Activated naive CD4-positive, alpha-beta T cell (primary cell): ENCODE measurements around the gene FILIP1L.

Experiments
- DNase-seq, 4 experiments: peaks; one replicate each; lab custom pipeline; 2025; lab: John Stamatoyannopoulos, UW

The FILIP1L gene

GRCh38 chr3:100009276-100010086 is 104.8 kb downstream of the FILIP1L start:
- no peak for DNase-seq

DNA sequence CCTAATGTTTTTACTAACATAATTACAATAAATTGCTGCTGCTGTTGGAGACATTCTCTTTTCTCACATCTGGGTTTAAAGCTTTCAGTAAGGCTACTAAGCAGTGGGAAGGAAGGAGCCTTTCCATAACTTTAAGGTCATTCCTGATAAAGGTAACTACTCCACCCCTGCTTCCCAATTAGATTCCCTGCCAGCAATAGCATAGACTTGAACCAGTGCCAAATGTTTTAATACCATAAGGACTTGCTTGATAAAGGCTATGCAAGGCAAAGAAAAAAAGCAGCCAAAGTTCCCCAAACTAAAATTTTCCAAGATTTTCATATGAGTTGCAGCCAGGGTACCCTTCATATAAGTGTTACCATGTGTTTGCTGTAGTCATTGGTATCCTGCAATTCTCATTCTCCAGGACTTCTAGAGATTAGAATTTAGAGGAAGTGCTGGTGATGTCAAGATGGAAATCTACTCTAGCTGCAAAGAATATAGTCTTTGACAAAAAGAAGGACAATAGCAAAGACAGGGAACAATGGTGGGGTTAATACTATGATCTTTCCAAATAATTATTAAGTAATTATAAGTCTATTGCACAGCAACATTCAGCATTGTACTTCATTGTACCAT is 106.1 kb downstream of the FILIP1L start:
- no peak for DNase-seq

DNA sequence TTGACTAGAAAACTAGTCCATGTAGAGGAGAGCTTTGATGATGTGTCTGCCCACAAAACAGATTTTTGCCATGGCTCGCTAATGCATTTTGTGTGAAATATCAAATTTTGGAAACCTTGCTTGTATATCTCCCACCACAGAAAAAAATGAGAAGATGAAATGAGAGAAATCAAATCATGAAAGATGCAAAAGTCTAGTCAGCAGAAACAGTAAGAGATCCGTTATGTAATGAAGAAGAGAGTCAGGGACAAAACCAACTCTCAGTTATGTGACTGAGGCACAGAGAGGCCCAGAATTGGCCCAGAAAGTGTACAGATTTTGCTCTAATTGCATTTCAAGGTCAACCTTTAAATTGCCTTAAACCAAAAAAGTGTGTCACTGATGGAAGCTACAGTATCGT is 107.0 kb downstream of the FILIP1L start:
- DNase-seq: no peak

DNA sequence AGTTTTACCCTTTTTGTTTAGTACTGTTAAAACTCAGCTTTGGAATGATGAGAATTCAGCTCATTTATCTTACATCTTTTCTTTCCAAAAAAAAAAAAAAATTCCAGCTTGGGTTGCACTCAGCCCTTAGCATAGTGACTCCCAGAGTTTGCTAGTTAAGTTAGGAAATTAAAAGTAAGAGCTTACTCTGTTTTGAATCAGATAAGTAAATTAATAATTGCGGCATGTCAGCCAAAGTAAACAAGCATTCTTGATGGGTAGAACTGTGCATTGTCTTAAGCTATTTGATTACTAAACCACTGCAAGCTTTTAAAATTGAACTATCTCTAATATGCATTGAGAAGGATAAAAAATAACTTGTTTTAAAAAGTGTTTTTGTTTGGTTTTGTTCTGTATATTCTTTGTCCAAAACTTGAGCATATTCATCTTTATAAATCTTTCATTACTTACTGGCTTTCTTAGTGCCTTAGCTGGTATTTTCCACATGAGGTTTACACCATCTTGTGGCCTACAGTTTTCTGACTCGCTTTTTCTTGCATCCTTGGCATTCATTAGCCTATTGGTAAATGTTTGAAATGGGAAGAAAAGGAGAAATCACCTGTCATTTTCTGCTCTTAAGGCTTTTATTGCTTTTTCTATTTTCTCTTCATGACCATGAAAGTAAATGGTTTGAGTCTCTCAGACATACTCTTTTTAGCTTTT is 107.6 kb downstream of the FILIP1L start:
- DNase-seq: no peak

- no peak for DNase-seq
Observed at GRCh38 chr3:100005665-100006393, 108.5 kb downstream of the FILIP1L start.

DNA sequence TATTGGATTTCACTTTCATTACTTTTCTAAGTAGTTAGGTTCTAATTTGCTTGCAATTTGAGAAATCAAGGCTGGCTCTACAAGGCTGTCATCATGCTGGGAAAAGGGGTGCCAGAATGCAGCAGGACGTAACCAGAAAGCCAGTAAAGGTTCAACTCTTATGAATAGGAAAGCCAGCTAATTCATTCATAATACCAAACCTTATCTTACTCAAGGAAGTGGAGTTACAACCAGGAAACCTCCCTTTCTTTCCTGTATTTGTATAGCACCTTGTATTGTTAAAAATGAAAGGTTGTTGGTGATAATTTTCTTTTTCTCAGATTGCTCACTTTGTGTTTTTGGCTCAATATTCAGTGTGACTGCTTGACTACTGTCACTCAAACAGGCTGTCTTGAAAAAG is 109.4 kb downstream of the FILIP1L start:
- no peak for DNase-seq

GRCh38 chr3:100003609-100004503 is 110.4 kb downstream of the FILIP1L start:
- DNase-seq: no peak

GRCh38 chr3:100002599-100003350 is 111.5 kb downstream of the FILIP1L start:
- DNase-seq: no peak

DNA sequence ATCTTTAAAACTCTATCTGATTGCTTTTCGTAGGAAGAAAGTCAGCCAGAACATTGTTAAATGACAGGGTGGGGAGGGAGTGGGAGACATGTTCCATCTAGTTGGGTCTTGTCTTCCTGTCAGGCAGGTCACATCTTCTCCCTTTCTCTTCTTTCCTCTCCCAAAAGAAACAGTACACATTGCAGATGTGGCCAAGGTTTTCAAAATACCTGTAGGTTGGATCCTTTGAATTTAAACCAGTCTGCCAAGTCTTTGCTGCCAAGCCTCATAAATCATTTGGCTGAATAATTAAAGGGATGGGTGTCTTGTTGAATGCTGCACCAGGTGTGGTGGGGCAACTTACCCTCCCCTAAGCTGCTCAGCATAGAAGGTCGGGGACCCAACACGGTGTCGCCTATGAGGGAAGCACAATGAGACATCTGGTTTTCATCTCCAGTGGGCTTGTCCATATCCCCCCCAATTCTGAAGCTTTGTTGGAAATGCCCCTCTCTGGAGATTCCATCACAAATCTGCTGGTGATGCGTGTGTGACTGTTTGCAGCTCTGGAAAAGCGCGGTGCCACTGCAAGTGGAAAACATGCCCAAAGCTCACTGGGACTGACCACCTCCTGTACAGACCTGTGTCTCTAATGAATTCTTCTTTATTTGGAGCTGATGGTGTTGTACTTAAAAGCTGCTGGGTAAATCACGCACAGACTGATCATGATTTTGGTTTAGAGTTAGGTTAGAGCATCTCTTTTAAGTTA is 112.6 kb downstream of the FILIP1L start:
- DNase-seq: no peak

DNA sequence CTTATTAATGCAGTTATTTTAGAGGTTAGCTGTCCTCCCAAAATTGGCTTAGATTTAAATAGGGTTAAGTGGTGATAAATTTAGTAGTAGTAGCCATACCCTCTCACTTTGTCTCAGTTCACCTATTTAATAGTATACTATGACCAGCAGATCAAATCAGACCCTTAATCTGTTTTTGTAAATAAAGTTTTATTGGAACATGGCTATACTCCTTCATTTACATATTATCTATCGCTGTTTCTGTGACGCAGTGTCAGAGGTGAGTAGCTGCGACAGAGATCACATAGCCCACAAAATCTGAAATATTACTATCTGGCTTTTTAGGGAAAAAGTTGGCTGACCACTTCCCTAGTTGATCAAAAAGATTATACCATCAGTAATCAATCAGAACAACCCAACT is 113.2 kb downstream of the FILIP1L start:
- DNase-seq: no peak

DNA sequence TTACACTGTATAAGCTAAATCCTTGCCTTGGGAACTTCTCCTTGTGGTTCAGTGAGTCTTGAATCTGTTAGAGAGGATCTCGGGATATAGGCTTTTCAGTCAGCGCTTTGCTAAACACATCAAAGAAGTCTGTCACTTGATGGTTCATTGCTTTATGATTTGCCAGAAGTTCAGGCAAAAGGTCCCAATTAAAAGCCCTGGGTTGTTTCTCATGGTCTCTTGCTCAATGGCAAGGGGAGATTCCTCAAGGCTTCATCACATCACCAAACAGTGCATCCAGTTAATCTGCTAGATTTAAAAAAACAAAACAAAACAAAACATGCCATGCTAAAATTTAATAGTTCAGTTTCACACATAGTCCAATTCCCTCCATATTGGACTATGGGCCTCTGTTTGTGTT is 114.8 kb downstream of the FILIP1L start:
- no peak for DNase-seq

DNA sequence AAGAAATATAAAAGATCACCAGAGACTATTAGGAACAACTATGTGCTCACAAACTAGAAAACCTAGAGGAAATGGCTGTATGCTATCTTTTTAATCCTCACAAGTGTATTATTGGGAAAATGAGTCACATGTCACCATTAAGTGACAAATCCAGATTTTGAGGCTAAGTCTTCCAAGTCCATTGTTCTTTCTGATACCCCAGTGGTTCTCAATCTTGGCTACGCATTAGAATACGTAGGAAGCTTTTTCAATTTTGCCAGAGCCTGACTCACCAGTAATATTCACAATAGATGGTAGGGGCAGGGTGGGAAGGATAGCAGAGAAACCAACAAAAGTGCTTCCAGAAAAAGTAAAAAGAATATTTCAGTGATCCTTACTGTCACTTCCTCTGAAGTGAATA is 117.0 kb downstream of the FILIP1L start:
- DNase-seq: no peak

GRCh38 chr3:99990179-99990578 is 124.1 kb downstream of the FILIP1L start:
- DNase-seq: no peak

GRCh38 chr3:99984668-99985067 is 129.6 kb downstream of the FILIP1L start:
- DNase-seq: no peak

GRCh38 chr3:99984139-99984538 is 130.2 kb downstream of the FILIP1L start:
- DNase-seq: no peak

DNA sequence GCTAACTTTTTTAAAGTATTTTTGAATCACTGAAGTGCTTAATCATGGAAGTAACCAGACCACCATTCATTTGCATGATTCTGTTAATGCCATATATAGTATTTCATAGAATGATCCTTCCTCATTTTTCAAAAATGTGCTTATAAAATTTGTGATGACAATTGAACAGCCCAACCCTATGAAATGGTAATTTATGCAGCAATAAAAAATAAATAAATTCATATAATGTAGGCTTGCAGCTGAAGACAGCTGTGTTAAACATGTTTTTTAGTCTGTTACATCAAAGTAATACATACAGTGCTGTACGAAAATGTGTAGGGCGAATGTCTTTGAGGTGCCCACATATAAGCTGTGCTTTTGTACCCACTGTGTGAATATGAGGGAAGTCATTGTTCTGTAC is 131.7 kb downstream of the FILIP1L start:
- no peak for DNase-seq

DNA sequence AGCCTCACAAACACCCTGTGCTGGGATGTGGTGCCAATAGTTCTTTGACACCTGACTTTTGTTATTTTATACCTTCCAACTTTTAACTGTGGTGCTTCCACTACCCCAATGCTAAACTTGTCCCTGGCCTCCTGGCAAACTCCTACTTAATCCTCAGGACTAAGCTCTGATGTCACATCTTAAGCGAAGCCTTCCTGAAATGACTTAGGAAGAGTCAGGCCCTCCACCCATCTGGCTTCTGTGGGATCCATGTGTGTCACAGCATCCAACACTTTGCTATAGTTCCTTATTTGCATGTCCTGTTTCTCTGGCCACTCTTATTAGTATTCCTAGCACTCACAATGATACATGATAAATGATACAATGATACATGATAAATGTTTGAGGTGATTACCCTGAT is 133.2 kb downstream of the FILIP1L start:
- no peak for DNase-seq

DNA sequence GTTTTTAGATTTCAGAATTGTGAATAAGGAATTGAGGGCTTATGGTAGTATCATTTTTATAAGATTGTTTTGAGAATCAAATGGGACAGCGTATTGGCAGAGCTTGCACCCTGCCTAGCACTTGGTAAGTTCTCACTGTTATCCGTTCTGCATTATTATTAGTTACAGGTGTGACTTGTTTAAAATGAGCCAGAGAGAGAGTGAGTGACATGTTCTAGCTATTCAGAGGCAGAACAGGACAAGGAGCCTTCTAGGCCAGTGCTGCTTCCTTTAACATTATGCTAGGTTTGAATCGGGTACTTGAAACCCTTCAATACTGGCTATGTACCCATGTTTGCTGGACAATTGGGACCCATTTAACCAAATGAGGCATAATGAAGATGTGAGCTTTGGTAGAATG is 133.7 kb downstream of the FILIP1L start:
- no peak for DNase-seq

GRCh38 chr3:99978221-99978620 is 136.1 kb downstream of the FILIP1L start:
- no peak for DNase-seq

GRCh38 chr3:99976584-99976983 is 137.7 kb downstream of the FILIP1L start:
- no peak for DNase-seq
